Mesenchymal stem cell (in vitro differentiated cells and primary cell): ENCODE measurements around the gene FOXO3B. TPM values are rescaled to one million over a fixed set of nuclear protein-coding genes. Genes with fewer than 3 reads are reported as not detected.
A peak's percentile ranks its signal among the peaks of the same experiment; 100 is the strongest.
"Not testable (repeated sequence)": the region's sequence is repeated elsewhere in the genome, so short reads cannot be mapped to it uniquely, and the experiment has no call there.

Source experiments
- DNase-seq: peaks from one replicate; pipeline ENCODE4 v3.0.0-alpha.2; 2013
- H2AFZ ChIP-seq: one replicate; pipeline ENCODE4 v1.6.1; 2013; ENCODE audit warnings: low read depth, mild to moderate bottlenecking, control low read depth, inconsistent platforms, low read length, moderate library complexity
- H2AK5ac ChIP-seq: 2 replicates; pipeline ENCODE4 v1.6.1; 2013; ENCODE audit warnings: low read length, moderate library complexity, mild to moderate bottlenecking, inconsistent platforms; ENCODE audit not compliant: severe bottlenecking
- H2BK120ac ChIP-seq: one replicate; pipeline ENCODE4 v1.6.1; 2013; ENCODE audit warnings: low read depth, mild to moderate bottlenecking, inconsistent platforms, low read length, moderate library complexity
- H2BK12ac ChIP-seq, 2 experiments: one replicate each; pipeline ENCODE4 v1.6.1; 2013; ENCODE audit warnings: inconsistent platforms in 2 of 2, low read length in 2 of 2, mild to moderate bottlenecking in 2 of 2, moderate library complexity in 2 of 2, control low read depth in 1 of 2
- H2BK15ac ChIP-seq: one replicate; pipeline ENCODE4 v1.6.1; 2013; ENCODE audit warnings: mild to moderate bottlenecking, low read depth, inconsistent platforms; ENCODE audit not compliant: poor library complexity, severe bottlenecking
- H2BK5ac ChIP-seq: 2 replicates; pipeline ENCODE4 v1.6.1; 2013; ENCODE audit warnings: low read depth, mild to moderate bottlenecking, low read length, control low read depth, inconsistent platforms; ENCODE audit not compliant: poor library complexity, severe bottlenecking
- H3K14ac ChIP-seq, 2 experiments: one replicate each; pipeline ENCODE4 v1.6.1; 2013; ENCODE audit warnings: inconsistent platforms in 2 of 2, low read length in 2 of 2, control low read depth in 1 of 2, mild to moderate bottlenecking in 1 of 2, moderate library complexity in 1 of 2
- H3K18ac ChIP-seq, 2 experiments: one replicate each; pipeline ENCODE4 v1.6.1; 2013; ENCODE audit warnings: inconsistent platforms in 2 of 2, low read length in 2 of 2, control low read depth in 1 of 2, low read depth in 1 of 2, mild to moderate bottlenecking in 1 of 2
- H3K23ac ChIP-seq, 2 experiments: one replicate each; pipeline ENCODE4 v1.6.1; 2013; ENCODE audit warnings: inconsistent platforms in 2 of 2, low read length in 2 of 2, mild to moderate bottlenecking in 2 of 2, moderate library complexity in 2 of 2, control low read depth in 1 of 2
- H3K27ac ChIP-seq: 2 replicates; pipeline ENCODE4 v1.5.1; 2013; ENCODE audit warnings: mild to moderate bottlenecking, moderate library complexity, low read length, control low read depth, inconsistent platforms; ENCODE audit not compliant: poor library complexity, severe bottlenecking
- H3K27me3 ChIP-seq, 2 experiments: 2 replicates each; pipeline versions ENCODE4 v1.6.1 to v1.7.0; 2013; ENCODE audit warnings: low read length in 2 of 2, mild to moderate bottlenecking in 2 of 2, moderate library complexity in 2 of 2, control low read depth in 1 of 2, inconsistent platforms in 1 of 2; ENCODE audit not compliant: control insufficient read depth in 1 of 2, insufficient read depth in 1 of 2
- H3K36me3 ChIP-seq, 2 experiments: 2 replicates each; pipeline versions ENCODE4 v1.6.1 to v1.7.0; 2013; ENCODE audit warnings: low read length in 2 of 2, control low read depth in 1 of 2, inconsistent platforms in 1 of 2, low read depth in 1 of 2, mild to moderate bottlenecking in 1 of 2; ENCODE audit not compliant: insufficient read depth in 2 of 2, control insufficient read depth in 1 of 2
- H3K4ac ChIP-seq, 2 experiments: one replicate each; pipeline ENCODE4 v1.6.1; 2013; ENCODE audit warnings: inconsistent platforms in 2 of 2, low read length in 2 of 2, mild to moderate bottlenecking in 2 of 2, moderate library complexity in 2 of 2, control low read depth in 1 of 2, low read depth in 1 of 2
- H3K4me1 ChIP-seq: 2 replicates; pipeline ENCODE4 v1.6.1; 2013; ENCODE audit warnings: low read depth, low read length, control low read depth; ENCODE audit not compliant: control insufficient read depth, insufficient read depth
- H3K4me2 ChIP-seq: 2 replicates; pipeline ENCODE4 v1.6.1; 2013; ENCODE audit warnings: low read length, mild to moderate bottlenecking, inconsistent platforms; ENCODE audit not compliant: poor library complexity, severe bottlenecking
- H3K4me3 ChIP-seq, 2 experiments: 2 replicates each; pipeline versions ENCODE4 v1.5.1 to v1.7.0; 2013; ENCODE audit warnings: low read length in 2 of 2, mild to moderate bottlenecking in 2 of 2, control low read depth in 1 of 2, low read depth in 1 of 2; ENCODE audit not compliant: insufficient read depth in 1 of 2
- H3K79me1 ChIP-seq: replicated peaks from 2 replicates; pipeline ENCODE4 v1.6.1; 2013; ENCODE audit warnings: mild to moderate bottlenecking, control low read depth, low read length, inconsistent platforms; ENCODE audit not compliant: poor library complexity, severe bottlenecking
- H3K9ac ChIP-seq: 2 replicates; pipeline ENCODE4 v1.7.0; 2013; ENCODE audit warnings: mild to moderate bottlenecking, low read length, moderate library complexity
- H3K9me3 ChIP-seq: 2 replicates; pipeline ENCODE4 v1.7.0; 2013; ENCODE audit warnings: mild to moderate bottlenecking, low read length; ENCODE audit not compliant: control insufficient read depth
- H4K8ac ChIP-seq: one replicate; pipeline ENCODE4 v1.6.1; 2013; ENCODE audit warnings: inconsistent platforms, mild to moderate bottlenecking, low read length, moderate library complexity
- H4K91ac ChIP-seq: one replicate; pipeline ENCODE4 v1.6.1; 2013; ENCODE audit warnings: mild to moderate bottlenecking, low read length, inconsistent platforms
- WGBS: methylation state at CpG from one replicate; pipeline ENCODE4 v1.1.7; 2013; ENCODE audit warnings: mixed read lengths; 5-methylcytosine and 5-hydroxymethylcytosine counted together
- polyA plus RNA-seq, 2 experiments: library from polyadenylated mRNA; stranded (reverse); fragments of 200-250 nt; gene quantifications; one replicate each; pipeline ENCODE4 v1.2.3, GENCODE V29; 2013

Gene FOXO3B
- polyA plus RNA-seq (2013, experiment 1 of 2) = 3.6 TPM
- 3.2 TPM for polyA plus RNA-seq (2013, experiment 2 of 2)

DNA sequence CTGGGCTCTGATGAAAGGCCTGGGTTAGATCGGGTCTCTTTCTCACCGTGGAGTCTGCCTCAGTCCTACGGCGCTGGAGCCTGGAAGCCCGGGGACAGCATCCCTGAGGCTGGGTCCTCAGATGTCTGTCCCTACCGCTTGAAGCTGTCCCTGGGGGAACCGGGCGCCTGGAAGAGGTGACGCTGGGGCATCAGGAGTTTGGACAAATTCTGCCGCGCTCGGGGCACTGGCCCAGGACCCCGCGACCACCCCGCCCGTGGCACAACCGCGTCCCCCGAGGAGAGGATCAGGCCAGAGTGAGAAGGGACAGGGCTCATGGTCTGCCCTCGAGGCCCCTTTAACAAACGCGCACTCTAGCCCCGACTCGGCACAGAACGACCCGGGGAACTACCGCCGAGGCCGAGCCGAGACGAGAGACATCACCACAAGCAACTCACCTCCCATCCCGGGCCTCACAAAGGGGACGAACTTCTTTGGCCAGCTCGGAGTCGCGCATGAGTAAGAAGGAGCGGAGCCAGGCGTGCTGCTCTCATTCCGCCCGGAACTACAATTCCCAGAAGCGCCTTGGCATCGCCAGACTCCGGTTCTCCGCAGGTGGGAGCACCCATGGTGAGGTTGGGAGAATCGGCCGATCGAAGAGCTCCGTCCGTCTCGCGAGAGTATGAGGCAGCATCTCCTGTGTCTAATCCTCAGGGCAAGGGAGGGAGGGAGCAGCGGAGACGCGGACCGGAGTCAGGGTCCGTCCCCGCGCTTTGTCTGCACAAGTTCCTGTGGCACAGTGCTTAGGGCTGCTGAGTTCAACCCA is at the start of gene FOXO3B:
FOXO3B (minus strand) TSS at position 548 of the 805 bp plus-strand sequence. CDS start 663 bp downstream, outside the sequence.
- H4K8ac ChIP-seq, H2AK5ac ChIP-seq, H3K23ac ChIP-seq, H3K4me1 ChIP-seq, H2BK12ac ChIP-seq, H2BK120ac ChIP-seq, H3K79me1 ChIP-seq, H4K91ac ChIP-seq, H3K9me3 ChIP-seq, H3K27ac ChIP-seq, H3K27me3 ChIP-seq, H3K4ac ChIP-seq, H3K14ac ChIP-seq, H3K36me3 ChIP-seq, H2BK15ac ChIP-seq, H2AFZ ChIP-seq, H2BK5ac ChIP-seq: not testable (repeated sequence)
- WGBS = under 1% methylated on average over 32 of the region's 58 CpGs
- Histone ChIP-seq H3K9ac (peak within 1 kb of the TSS; percentile 80), H3K4me2 (peak within 1 kb of the TSS; percentile 50), H3K4me3 (peak within 1 kb of the TSS; percentile 65 to 74), H3K18ac (peak within 1 kb of the TSS in 1 of 2 experiments; percentile 52)
- DNase-seq = peak; percentile 98

DNA sequence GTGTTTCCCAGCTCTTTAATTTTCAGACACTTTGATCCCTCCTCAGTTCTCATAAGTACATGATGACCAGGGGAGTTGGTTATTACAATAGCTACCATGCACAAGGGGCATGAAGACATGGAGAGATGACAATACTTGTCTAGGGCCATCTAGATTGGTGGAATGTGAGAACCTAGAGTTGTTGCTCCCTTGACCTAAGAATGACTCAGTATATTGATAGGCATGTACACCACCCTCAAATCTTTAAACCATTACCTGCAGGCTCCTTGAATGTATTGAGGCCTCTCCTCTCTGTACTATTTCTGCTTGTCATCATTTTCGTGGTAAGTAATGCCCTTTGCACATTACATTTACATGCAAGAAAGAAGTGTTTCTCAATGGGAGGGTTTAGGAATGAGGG is 41.4 kb upstream of the FOXO3B start:
- not testable (repeated sequence) for H2AFZ ChIP-seq, H4K8ac ChIP-seq, DNase-seq, H3K23ac ChIP-seq, H3K14ac ChIP-seq, H3K4me1 ChIP-seq, H3K27ac ChIP-seq, H3K79me1 ChIP-seq, H4K91ac ChIP-seq, H3K9ac ChIP-seq, H3K4ac ChIP-seq, H3K9me3 ChIP-seq, H2BK120ac ChIP-seq, H3K4me3 ChIP-seq, H2BK12ac ChIP-seq, H3K27me3 ChIP-seq, H3K18ac ChIP-seq, H2AK5ac ChIP-seq, H3K36me3 ChIP-seq, H2BK15ac ChIP-seq, H3K4me2 ChIP-seq, H2BK5ac ChIP-seq
- WGBS = no CpG with 5 or more reads among the region's 1 CpG

DNA sequence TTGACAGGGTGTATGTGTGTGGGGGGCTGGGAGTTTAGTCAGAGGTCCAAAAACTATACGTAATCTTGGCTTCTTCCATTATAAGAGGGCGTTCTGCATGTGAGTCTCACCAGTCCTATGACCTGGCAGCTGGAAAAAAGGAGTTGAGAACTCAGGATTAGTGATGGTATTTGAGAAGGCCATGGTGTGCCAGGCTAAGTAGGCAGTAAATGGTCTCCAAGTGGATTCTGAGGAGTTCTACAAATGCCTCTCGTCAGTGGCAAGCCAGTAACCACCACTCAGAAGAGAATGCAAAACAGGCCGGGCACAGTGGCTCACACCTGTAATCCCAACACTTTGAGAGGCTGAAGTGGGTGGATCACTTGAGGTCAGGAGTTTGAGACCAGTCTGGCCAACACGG is 40.5 kb upstream of the FOXO3B start:
- H3K79me1 ChIP-seq, H2BK12ac ChIP-seq, DNase-seq, H3K4me3 ChIP-seq, H3K4ac ChIP-seq, H2AK5ac ChIP-seq, H3K4me2 ChIP-seq, H3K9ac ChIP-seq, H2BK120ac ChIP-seq, H4K91ac ChIP-seq, H3K23ac ChIP-seq, H3K4me1 ChIP-seq, H2BK5ac ChIP-seq, H3K18ac ChIP-seq, H3K27me3 ChIP-seq, H3K36me3 ChIP-seq, H3K14ac ChIP-seq, H2BK15ac ChIP-seq, H2AFZ ChIP-seq, H4K8ac ChIP-seq, H3K9me3 ChIP-seq, H3K27ac ChIP-seq: not testable (repeated sequence)
- 71% methylated on average over 2 of the region's 5 CpGs for WGBS

DNA sequence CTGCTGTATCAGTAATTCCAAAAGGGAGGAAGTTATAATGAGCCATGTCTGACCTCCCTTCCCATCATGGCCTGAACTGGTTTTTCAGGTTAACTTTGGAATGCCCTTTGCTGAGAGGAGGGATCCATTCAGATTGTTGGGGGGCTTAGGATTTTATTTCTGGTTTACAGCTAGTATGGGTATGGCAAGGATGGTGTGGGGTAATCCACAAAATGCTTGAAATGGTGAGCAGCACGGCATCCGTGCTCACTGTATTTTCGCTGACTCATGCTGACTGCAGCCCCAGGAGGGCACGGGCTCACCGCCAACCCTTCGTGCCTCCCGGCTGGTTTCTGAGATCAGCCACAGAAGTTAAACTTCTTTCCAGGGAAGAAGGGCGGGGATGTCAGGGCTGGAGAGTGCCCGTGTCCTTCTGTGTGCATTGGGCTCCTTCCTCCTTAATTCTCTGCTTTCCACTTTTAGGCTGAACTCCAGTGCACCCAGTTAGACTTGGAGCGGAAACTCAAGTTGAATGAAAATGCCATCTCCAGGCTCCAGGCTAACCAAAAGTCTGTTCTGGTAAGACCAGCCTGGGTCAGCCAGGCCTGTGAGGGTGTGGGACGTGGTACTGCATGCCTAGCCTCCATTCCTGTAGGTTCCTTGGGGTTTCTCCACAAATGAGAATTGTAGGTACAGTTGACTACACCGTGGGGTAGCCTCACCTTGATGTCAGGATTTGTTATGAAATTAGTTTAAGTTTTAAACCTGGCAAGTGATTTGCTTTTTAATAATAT is 39.8 kb upstream of the FOXO3B start:
- not testable (repeated sequence) for H2AK5ac ChIP-seq, H2BK120ac ChIP-seq, H4K8ac ChIP-seq, H4K91ac ChIP-seq, H3K4me3 ChIP-seq, H3K36me3 ChIP-seq, H3K18ac ChIP-seq, H3K27me3 ChIP-seq, H2AFZ ChIP-seq, H3K9ac ChIP-seq, H3K79me1 ChIP-seq, H2BK15ac ChIP-seq, H3K4me2 ChIP-seq, H2BK5ac ChIP-seq, H3K4ac ChIP-seq, H3K9me3 ChIP-seq, H3K14ac ChIP-seq, H3K4me1 ChIP-seq, H3K23ac ChIP-seq, H2BK12ac ChIP-seq, DNase-seq
- H3K27ac ChIP-seq = peak overlapping the region; percentile 62
- no CpG with 5 or more reads among the region's 12 CpGs for WGBS
